Measurements from ENCODE around the gene MDH1. TPM values are rescaled to one million over a fixed set of nuclear protein-coding genes. Genes with fewer than 3 reads are reported as not detected.

The MDH1 gene
- total RNA-seq (2014; rRNA removed; shearing (Covaris generic)) (190 and 224 TPM in 2 replicates), total RNA-seq (2022) (222 and 227 TPM in 2 replicates), Bru-seq, nascent RNA (percentile 91 among the genes with signal in this experiment), BruChase-seq, experiment 1, labeled RNA remaining after a 6-hour chase (percentile 93 among the genes with signal in this experiment), BruChase-seq, experiment 2, labeled RNA remaining after a 2-hour chase (percentile 84 among the genes with signal in this experiment)
- long read RNA-seq, transcript MDH1-214 (2 exons, 552 nt): minor isoform, 7 of 559 reads
- long read RNA-seq, transcript MDH1-201 (9 exons, 1,650 nt): major isoform, 524 of 559 reads
- long read RNA-seq, partial matches to known transcripts: 6 of 559 reads
- long read RNA-seq, other reads (novel, unspliced or antisense): 16 of 559 reads

GRCh38 chr2:63588385-63589147 lies at the start of gene MDH1, which contains the start of gene WDPCP:
TSS of gene MDH1 (plus strand) at chr2:63588963. CDS start at chr2:63589044, 81 bp downstream.
TSS of gene WDPCP (minus strand) at chr2:63588477. CDS start at chr2:63588271, 206 bp downstream.
- Histone ChIP-seq H3K27ac (ENCODE audit: low read depth, low read length, poor library complexity, severe bottlenecking) (peak within 1 kb of the TSS; percentile 70), H3K9me3 (ENCODE audit: low read length) (no peaks in the 10 kb centered on the region), H4K20me1 (ENCODE audit: insufficient read depth, low read length) (peaks cover 22% of the 10 kb centered on the region), H3K4me1 (ENCODE audit: insufficient read depth, low read length, poor library complexity, severe bottlenecking) (peaks cover 36% of the 10 kb centered on the region), H3K36me3 (ENCODE audit: insufficient read depth, low read length) (peaks cover 24% of the 10 kb centered on the region), H2AFZ (ENCODE audit: low read length) (peak within 1 kb of the TSS; percentile 87), H3K4me3 (ENCODE audit: low read depth, low read length, poor library complexity, severe bottlenecking) (peak within 1 kb of the TSS; percentile 97), H3K4me2 (ENCODE audit: low read length) (peak within 1 kb of the TSS; percentile 96), H3K79me2 (ENCODE audit: insufficient read depth, low read depth, low read length) (peaks cover 81% of the 10 kb centered on the region), H3K9me2 (ENCODE audit: insufficient read depth, low read length) (no peaks in the 10 kb centered on the region)
- no TSS peak for BruUV-seq (replicated peaks)
- DNase-seq (ENCODE audit: low spot score): peak; percentile 99
- ChIA-PET CTCF (ENCODE audit: unreplicated experiment) (no interaction called here), POLR2A (interaction anchor here (1.0 to 1.7 kb wide), 5 partner anchors 11 to 253 kb away, joined by 3 to 8 read pairs (median 5); partner anchors contain the start of gene UGP2)
- intact Hi-C loops (cut with micrococcal nuclease; ENCODE audit: unreplicated experiment): loop anchor here (5.0 kb wide), 1 partner anchor 254 kb away; the partner anchor contains the start of gene UGP2
- TF ChIP-seq EZH2phosphoT487 (IDR thresholded peaks at IDR 0.05; ENCODE audit: borderline replicate concordance, low read depth, low read length) (no peak), CTCF (conservative IDR thresholded peaks at IDR 0.05; ENCODE audit: low read length) (no peak)

- BruUV-seq (replicated peaks): no TSS peak
- H3K4me2 ChIP-seq (ENCODE audit: low read length): no peak overlapping the region
- no peaks in the 10 kb centered on the region for H3K36me3 ChIP-seq (ENCODE audit: insufficient read depth, low read length)
- no peaks in the 10 kb centered on the region for H4K20me1 ChIP-seq (ENCODE audit: insufficient read depth, low read length)
- no peak for DNase-seq (ENCODE audit: low spot score)
- ChIA-PET POLR2A (no interaction called here), CTCF (ENCODE audit: unreplicated experiment) (interaction anchor here (0.6 kb wide), 1 partner anchor 1070 kb away, joined by 3 read pairs; no protein-coding TSS in a partner anchor)
- H3K9me2 ChIP-seq (ENCODE audit: insufficient read depth, low read length): 0 out of 2 replicates have a peak, but pooled peaks cover 6% of the 10 kb centered on the region
- H3K27ac ChIP-seq (ENCODE audit: low read depth, low read length, poor library complexity, severe bottlenecking): no peak overlapping the region
- H3K79me2 ChIP-seq (ENCODE audit: insufficient read depth, low read depth, low read length): no peaks in the 10 kb centered on the region
- H2AFZ ChIP-seq (ENCODE audit: low read length): no peak overlapping the region
- H3K4me3 ChIP-seq (ENCODE audit: low read depth, low read length, poor library complexity, severe bottlenecking): no peak overlapping the region
- intact Hi-C loops (cut with micrococcal nuclease; ENCODE audit: unreplicated experiment): no loop called here
- no peak for TF ChIP-seq EZH2phosphoT487 (IDR thresholded peaks at IDR 0.05; ENCODE audit: borderline replicate concordance, low read depth, low read length)
- no peak for TF ChIP-seq CTCF (conservative IDR thresholded peaks at IDR 0.05; ENCODE audit: low read length)
- H3K4me1 ChIP-seq (ENCODE audit: insufficient read depth, low read length, poor library complexity, severe bottlenecking): no peaks in the 10 kb centered on the region
- no peaks in the 10 kb centered on the region for H3K9me3 ChIP-seq (ENCODE audit: low read length)
These were observed 49.2 kb upstream of the MDH1 start for GRCh38 chr2:63539416-63540162.
